Right lobe of liver (tissue), 4 donors: ENCODE measurements around the gene POLR3H.

Experiments used
- POLR2A ChIP-seq: fragments of 450-650 bp; IDR thresholded peaks from one replicate; pipeline ENCODE4 v1.6.1; 2017; ENCODE audit warnings: antibody characterized with exemption, mild to moderate bottlenecking
- TF ChIP-seq, protein P1 (sequence below), 4 donors: fragments of 200-600 bp in 3 of 4; fragments of 450-650 bp in 1 of 4; IDR thresholded peaks; one replicate each; pipeline versions ENCODE4 v1.5.1 to v1.8.0; 2016 to 2022; ENCODE audit warnings: antibody characterized with exemption in 4 of 4, mild to moderate bottlenecking in 2 of 4
- donor health status: DM: no; HTN: no; CAD: no.
- donor health status: DM: no; HTN: no; CAD: no.
- donor health status: DM: no; HTN: yes; CAD: no.

DNA sequence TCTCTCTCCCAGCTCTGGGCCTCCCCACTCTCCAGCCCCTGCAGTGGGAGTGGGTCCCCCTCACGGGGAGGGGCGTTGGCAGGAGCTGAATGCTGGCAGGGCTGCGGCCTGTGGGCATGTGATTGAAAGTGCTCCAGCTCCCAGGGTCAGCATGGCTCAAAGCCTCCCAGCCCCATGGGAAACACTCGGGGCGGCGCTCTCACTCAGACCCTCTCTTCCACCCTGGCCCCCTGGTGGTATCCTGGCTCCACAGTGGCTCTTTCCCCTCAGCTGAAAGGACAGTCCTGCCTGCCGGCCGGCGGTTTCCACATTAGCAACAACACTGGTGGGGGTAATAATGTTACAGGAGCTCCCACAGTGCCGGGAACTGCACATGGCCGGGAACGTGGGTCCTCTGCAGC lies 35.5 kb downstream of the POLR3H start:
- TF ChIP-seq, protein P1, sequence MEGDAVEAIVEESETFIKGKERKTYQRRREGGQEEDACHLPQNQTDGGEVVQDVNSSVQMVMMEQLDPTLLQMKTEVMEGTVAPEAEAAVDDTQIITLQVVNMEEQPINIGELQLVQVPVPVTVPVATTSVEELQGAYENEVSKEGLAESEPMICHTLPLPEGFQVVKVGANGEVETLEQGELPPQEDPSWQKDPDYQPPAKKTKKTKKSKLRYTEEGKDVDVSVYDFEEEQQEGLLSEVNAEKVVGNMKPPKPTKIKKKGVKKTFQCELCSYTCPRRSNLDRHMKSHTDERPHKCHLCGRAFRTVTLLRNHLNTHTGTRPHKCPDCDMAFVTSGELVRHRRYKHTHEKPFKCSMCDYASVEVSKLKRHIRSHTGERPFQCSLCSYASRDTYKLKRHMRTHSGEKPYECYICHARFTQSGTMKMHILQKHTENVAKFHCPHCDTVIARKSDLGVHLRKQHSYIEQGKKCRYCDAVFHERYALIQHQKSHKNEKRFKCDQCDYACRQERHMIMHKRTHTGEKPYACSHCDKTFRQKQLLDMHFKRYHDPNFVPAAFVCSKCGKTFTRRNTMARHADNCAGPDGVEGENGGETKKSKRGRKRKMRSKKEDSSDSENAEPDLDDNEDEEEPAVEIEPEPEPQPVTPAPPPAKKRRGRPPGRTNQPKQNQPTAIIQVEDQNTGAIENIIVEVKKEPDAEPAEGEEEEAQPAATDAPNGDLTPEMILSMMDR (IDR thresholded peaks at IDR 0.05), result no peak
- no peak for TF ChIP-seq POLR2A
